Endothelial cell of umbilical vein (primary cell): Measurements from ENCODE around the gene SMAD6.

Source experiments
- CTCF ChIP-seq, 2 donors: IDR thresholded peaks; 1 replicate in 1 of 2; 2 replicates in 1 of 2; pipeline ENCODE4 v1.5.1; 2011; ENCODE audit warnings: low read length in 2 of 2, mild to moderate bottlenecking in 2 of 2, moderate library complexity in 2 of 2, control low read depth in 1 of 2, inconsistent platforms in 1 of 2, low read depth in 1 of 2; ENCODE audit not compliant: insufficient read depth in 1 of 2; ENCODE audit errors: extremely low read depth in 1 of 2
- EZH2 ChIP-seq: IDR thresholded peaks from 2 replicates; pipeline ENCODE4 v1.6.1; 2012; ENCODE audit warnings: borderline replicate concordance, low read depth, mild to moderate bottlenecking, moderate library complexity, low read length, inconsistent platforms; ENCODE audit not compliant: severe bottlenecking
- GATA2 ChIP-seq: IDR thresholded peaks from 2 replicates; pipeline ENCODE4 v1.7.0; 2011; ENCODE audit warnings: low read depth, mild to moderate bottlenecking, moderate library complexity, mixed read lengths, low read length; ENCODE audit not compliant: insufficient read length, insufficient read depth
- MAX ChIP-seq: IDR thresholded peaks from 2 replicates; pipeline ENCODE4 v1.6.1; 2011; ENCODE audit not compliant: insufficient read depth, insufficient read length
- MYC ChIP-seq: IDR thresholded peaks from one replicate; pipeline ENCODE4 v1.6.1; 2011; ENCODE audit warnings: mild to moderate bottlenecking, low read depth, low read length
- POLR2A ChIP-seq: IDR thresholded peaks from 2 replicates; pipeline ENCODE4 v1.6.1; 2012; ENCODE audit warnings: low read depth, mild to moderate bottlenecking, control low read depth, low read length
- POLR2AphosphoS5 ChIP-seq: IDR thresholded peaks from 2 replicates; pipeline ENCODE4 v1.6.1; 2012; ENCODE audit warnings: low read depth, mild to moderate bottlenecking, control low read depth, low read length, moderate library complexity; ENCODE audit not compliant: insufficient read depth

GRCh38 chr15:66825731-66826130 is 123.7 kb downstream of the SMAD6 start:
- no peak for TF ChIP-seq CTCF (IDR thresholded peaks at IDR 0.05; ENCODE audit: extremely low read depth in 1 of 2, insufficient read depth in 1 of 2, low read depth in 1 of 2, low read length in 2 of 2)
- TF ChIP-seq EZH2 = no peak
- no peak for TF ChIP-seq POLR2AphosphoS5
- TF ChIP-seq POLR2A = no peak
- no peak for TF ChIP-seq GATA2
- no peak for TF ChIP-seq MAX
- TF ChIP-seq MYC = no peak
